WTC11 (cell line): Measurements from ENCODE around the gene SMIM24. TPM values are rescaled to one million over a fixed set of nuclear protein-coding genes. Genes with fewer than 3 reads are reported as not detected.

Experiments
- ATAC-seq: fragments of 200-7000 bp; cut with Tn5 transposase; 2 replicates; pipeline ENCODE4 v1.10.0; 2021; ENCODE audit warnings: mild to moderate bottlenecking, moderate library complexity
- CTCF ChIA-PET: fragments of 300-600 bp; sonication (Branson Sonifier 250); formaldehyde crosslinking; loops from one replicate; lab custom pipeline; 2021; ENCODE audit warnings: antibody characterized with exemption; lab: Charles Lee
- POLR2A ChIA-PET: fragments of 350-600 bp; sonication (Branson Sonifier 250); formaldehyde crosslinking; loops from one replicate; lab custom pipeline; 2021; ENCODE audit warnings: antibody characterized with exemption; lab: Charles Lee
- DNase-seq: peaks from one replicate; pipeline ENCODE4 v3.0.0; 2021; ENCODE audit warnings: low spot score
- H3K27ac Mint-ChIP-seq: 2 replicates; pipeline ENCODE4 v1.8.0; 2021; ENCODE audit warnings: mixed read lengths
- H3K27me3 Mint-ChIP-seq: 2 replicates; pipeline ENCODE4 v1.8.0; 2021; ENCODE audit warnings: low read depth, mild to moderate bottlenecking, moderate library complexity, mixed read lengths
- H3K36me3 Mint-ChIP-seq: 2 replicates; pipeline ENCODE4 v1.8.0; 2021; ENCODE audit warnings: mixed read lengths
- H3K4me1 Mint-ChIP-seq: 2 replicates; pipeline ENCODE4 v1.8.0; 2022; ENCODE audit warnings: mixed read lengths
- H3K4me3 Mint-ChIP-seq: 2 replicates; pipeline ENCODE4 v1.8.0; 2021; ENCODE audit warnings: mild to moderate bottlenecking, moderate library complexity, mixed read lengths
- H3K9me3 Mint-ChIP-seq: 2 replicates; pipeline ENCODE4 v1.8.0; 2021; ENCODE audit warnings: mixed read lengths
- CREB1 ChIP-seq: sonication (generic); formaldehyde crosslinking; IDR thresholded peaks from 2 replicates; pipeline ENCODE4 v1.8.0; 2023; ENCODE audit warnings: mild to moderate bottlenecking, missing genetic modification reagents
- FOXJ3 ChIP-seq: sonication (generic); formaldehyde crosslinking; IDR thresholded peaks from 2 replicates; pipeline ENCODE4 v1.9.0; 2021; ENCODE audit warnings: missing genetic modification reagents, mild to moderate bottlenecking, borderline replicate concordance
- JAZF1 ChIP-seq: fragments of 250-450 bp; sonication (Bioruptor Pico); IDR thresholded peaks from 2 replicates; pipeline ENCODE4 v1.9.0; 2021; ENCODE audit warnings: moderate library complexity, mild to moderate bottlenecking, inconsistent platforms
- NFATC4 ChIP-seq: fragments of 250-450 bp; sonication (Bioruptor Pico); IDR thresholded peaks from 2 replicates; pipeline ENCODE4 v1.9.0; 2021; ENCODE audit warnings: mild to moderate bottlenecking
- NR3C1 ChIP-seq: sonication (generic); formaldehyde crosslinking; conservative IDR thresholded peaks from 2 replicates; pipeline ENCODE4 v1.8.1; 2023; ENCODE audit warnings: low read depth, mild to moderate bottlenecking, missing genetic modification reagents
- PRRX2 ChIP-seq: fragments of 250-450 bp; sonication (Bioruptor Pico); IDR thresholded peaks from 2 replicates; pipeline ENCODE4 v1.8.0; 2021; ENCODE audit warnings: mild to moderate bottlenecking
- SOX15 ChIP-seq: fragments of 250-450 bp; sonication (Bioruptor Pico); IDR thresholded peaks from 2 replicates; pipeline ENCODE4 v1.9.0; 2021; ENCODE audit warnings: mild to moderate bottlenecking
- TCF7 ChIP-seq: sonication (generic); formaldehyde crosslinking; IDR thresholded peaks from 2 replicates; pipeline ENCODE4 v1.8.0; 2022; ENCODE audit warnings: mild to moderate bottlenecking, low read depth, missing genetic modification reagents, moderate library complexity
- ZNF232 ChIP-seq: sonication (generic); formaldehyde crosslinking; IDR thresholded peaks from 2 replicates; pipeline ENCODE4 v1.8.0; 2022; ENCODE audit warnings: mild to moderate bottlenecking, missing genetic modification reagents
- total RNA-seq: library from RNA; stranded (reverse); gene quantifications from 3 replicates; pipeline ENCODE4 v1.2.3, GENCODE V29; 2021
- TF ChIP-seq, protein P1 (sequence below): sonication (generic); formaldehyde crosslinking; IDR thresholded peaks from 2 replicates; pipeline ENCODE4 v1.8.1; 2022; ENCODE audit warnings: missing genetic modification reagents, borderline replicate concordance
- TF ChIP-seq, protein P2 (sequence below): sonication (generic); formaldehyde crosslinking; IDR thresholded peaks from 2 replicates; pipeline ENCODE4 v1.8.1; 2023; ENCODE audit warnings: mild to moderate bottlenecking, missing genetic modification reagents
- TF ChIP-seq, protein P3 (sequence below): sonication (generic); formaldehyde crosslinking; conservative IDR thresholded peaks from 2 replicates; pipeline ENCODE4 v1.8.1; 2022; ENCODE audit warnings: mild to moderate bottlenecking, missing genetic modification reagents
- TF ChIP-seq, protein P4 (sequence below): fragments of 250-450 bp; sonication (Bioruptor Pico); IDR thresholded peaks from 2 replicates; pipeline ENCODE4 v1.8.0; 2021; ENCODE audit warnings: mild to moderate bottlenecking
- TF ChIP-seq, protein P5 (sequence below): sonication (generic); formaldehyde crosslinking; IDR thresholded peaks from 2 replicates; pipeline ENCODE4 v1.8.1; 2023; ENCODE audit warnings: mild to moderate bottlenecking, missing genetic modification reagents, moderate library complexity
- TF ChIP-seq, protein P6 (sequence below): sonication (generic); formaldehyde crosslinking; IDR thresholded peaks from 2 replicates; pipeline ENCODE4 v1.8.1; 2022; ENCODE audit warnings: low read depth, mild to moderate bottlenecking, moderate library complexity, missing genetic modification reagents, borderline replicate concordance

Gene SMIM24
- total RNA-seq, 1 experiment from 2014 or later = 2.8 TPM

DNA sequence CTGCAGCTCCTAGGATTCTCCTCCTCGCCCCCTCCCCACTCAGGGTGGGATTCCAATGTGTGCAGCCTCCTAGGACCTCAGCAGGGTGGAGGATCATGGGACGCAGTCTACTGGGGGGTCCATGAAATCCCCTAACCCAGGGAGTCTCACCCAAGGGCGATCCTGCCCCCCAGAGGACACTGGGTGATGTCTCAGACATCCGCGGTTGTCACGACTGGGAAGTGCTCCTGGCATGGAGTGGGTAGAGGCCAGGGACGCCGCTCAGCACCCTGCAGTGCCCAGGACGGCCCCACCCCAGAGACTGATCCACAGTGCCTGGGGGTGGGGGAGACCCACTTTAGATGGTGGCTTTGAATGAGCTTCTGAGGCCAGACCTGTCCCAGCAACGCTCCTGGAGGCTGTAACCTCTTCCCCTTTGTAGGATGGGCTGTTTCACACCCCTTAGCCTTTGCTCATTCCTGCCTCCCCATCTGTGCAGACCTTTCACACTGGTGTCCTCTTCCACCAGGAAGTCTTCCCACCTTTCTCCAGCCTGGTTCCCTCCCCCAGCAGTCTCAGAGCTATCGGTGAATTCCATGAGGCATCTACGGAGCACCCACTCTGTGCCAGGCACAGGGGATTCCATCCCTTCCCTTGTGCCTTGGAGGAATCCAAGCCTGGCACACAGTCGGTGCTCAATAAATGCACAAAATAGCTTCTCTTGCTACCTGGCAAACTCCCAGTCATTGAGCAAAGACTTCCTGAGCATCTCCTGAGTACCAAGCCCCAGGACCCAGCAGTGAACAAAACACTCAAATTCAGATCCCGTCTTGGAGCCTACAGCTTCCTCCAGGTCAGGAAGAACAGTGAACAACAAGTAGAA lies 10.5 kb downstream of the SMIM24 start:
- CTCF ChIA-PET = interaction anchor here (0.6 to 2.1 kb wide), 11 partner anchors 9 to 477 kb away, joined by 3 to 9 read pairs (median 4); no protein-coding TSS in a partner anchor
- peaks cover 3% of the 10 kb centered on the region; the same call in 1 of the 2 replicates for H3K4me1 Mint-ChIP-seq
- DNase-seq (no peak), ATAC-seq (no peak)
- no peak overlapping the region for H3K27ac Mint-ChIP-seq
- H3K27me3 Mint-ChIP-seq = peaks cover 57% of the 10 kb centered on the region
- POLR2A ChIA-PET = interaction anchor here (0.6 kb wide), 1 partner anchor 31 kb away, joined by 7 read pairs; no protein-coding TSS in a partner anchor
- H3K4me3 Mint-ChIP-seq = no peak overlapping the region
- TF ChIP-seq, protein P1, sequence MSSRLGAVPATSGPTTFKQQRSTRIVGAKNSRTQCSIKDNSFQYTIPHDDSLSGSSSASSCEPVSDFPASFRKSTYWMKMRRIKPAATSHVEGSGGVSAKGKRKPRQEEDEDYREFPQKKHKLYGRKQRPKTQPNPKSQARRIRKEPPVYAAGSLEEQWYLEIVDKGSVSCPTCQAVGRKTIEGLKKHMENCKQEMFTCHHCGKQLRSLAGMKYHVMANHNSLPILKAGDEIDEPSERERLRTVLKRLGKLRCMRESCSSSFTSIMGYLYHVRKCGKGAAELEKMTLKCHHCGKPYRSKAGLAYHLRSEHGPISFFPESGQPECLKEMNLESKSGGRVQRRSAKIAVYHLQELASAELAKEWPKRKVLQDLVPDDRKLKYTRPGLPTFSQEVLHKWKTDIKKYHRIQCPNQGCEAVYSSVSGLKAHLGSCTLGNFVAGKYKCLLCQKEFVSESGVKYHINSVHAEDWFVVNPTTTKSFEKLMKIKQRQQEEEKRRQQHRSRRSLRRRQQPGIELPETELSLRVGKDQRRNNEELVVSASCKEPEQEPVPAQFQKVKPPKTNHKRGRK (CRISPR knock-in tag) = no peak
- no peak for TF ChIP-seq PRRX2
- TF ChIP-seq JAZF1 (CRISPR knock-in tag) = no peak
- TF ChIP-seq, protein P2, sequence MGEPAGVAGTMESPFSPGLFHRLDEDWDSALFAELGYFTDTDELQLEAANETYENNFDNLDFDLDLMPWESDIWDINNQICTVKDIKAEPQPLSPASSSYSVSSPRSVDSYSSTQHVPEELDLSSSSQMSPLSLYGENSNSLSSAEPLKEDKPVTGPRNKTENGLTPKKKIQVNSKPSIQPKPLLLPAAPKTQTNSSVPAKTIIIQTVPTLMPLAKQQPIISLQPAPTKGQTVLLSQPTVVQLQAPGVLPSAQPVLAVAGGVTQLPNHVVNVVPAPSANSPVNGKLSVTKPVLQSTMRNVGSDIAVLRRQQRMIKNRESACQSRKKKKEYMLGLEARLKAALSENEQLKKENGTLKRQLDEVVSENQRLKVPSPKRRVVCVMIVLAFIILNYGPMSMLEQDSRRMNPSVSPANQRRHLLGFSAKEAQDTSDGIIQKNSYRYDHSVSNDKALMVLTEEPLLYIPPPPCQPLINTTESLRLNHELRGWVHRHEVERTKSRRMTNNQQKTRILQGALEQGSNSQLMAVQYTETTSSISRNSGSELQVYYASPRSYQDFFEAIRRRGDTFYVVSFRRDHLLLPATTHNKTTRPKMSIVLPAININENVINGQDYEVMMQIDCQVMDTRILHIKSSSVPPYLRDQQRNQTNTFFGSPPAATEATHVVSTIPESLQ (CRISPR knock-in tag) = no peak
- TF ChIP-seq, protein P3, sequence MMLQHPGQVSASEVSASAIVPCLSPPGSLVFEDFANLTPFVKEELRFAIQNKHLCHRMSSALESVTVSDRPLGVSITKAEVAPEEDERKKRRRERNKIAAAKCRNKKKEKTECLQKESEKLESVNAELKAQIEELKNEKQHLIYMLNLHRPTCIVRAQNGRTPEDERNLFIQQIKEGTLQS (CRISPR knock-in tag) = no peak
- TF ChIP-seq ZNF232 (CRISPR knock-in tag) = no peak
- peaks cover 8% of the 10 kb centered on the region for H3K9me3 Mint-ChIP-seq
- peaks cover 5% of the 10 kb centered on the region for H3K36me3 Mint-ChIP-seq

DNA sequence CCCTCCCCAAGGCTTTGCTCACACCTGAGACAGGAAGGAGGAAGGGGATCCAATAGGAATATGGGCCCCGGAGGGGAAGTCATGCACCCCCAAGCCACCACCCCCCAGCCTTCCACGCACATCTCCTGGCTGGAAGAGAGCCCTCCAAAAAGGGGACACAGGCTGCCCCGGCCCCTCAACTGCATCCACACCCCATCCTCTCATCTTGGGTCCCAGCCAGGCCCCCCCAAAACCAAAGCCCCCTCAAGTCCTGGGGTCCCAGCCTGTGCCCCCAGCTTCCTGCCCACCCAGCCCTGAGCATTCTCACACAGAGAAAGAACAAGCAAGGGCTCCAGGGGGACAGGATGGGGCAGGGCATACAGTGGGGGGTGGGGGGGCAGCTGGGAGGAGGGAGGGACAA lies 12.1 kb downstream of the SMIM24 start:
- TF ChIP-seq SOX15 (CRISPR knock-in tag) = no peak
- TF ChIP-seq, protein P4, sequence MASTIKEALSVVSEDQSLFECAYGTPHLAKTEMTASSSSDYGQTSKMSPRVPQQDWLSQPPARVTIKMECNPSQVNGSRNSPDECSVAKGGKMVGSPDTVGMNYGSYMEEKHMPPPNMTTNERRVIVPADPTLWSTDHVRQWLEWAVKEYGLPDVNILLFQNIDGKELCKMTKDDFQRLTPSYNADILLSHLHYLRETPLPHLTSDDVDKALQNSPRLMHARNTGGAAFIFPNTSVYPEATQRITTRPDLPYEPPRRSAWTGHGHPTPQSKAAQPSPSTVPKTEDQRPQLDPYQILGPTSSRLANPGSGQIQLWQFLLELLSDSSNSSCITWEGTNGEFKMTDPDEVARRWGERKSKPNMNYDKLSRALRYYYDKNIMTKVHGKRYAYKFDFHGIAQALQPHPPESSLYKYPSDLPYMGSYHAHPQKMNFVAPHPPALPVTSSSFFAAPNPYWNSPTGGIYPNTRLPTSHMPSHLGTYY (CRISPR knock-in tag) = no peak
- TF ChIP-seq NR3C1 = no peak
- TF ChIP-seq TCF7 (CRISPR knock-in tag) = no peak
- TF ChIP-seq NFATC4 (CRISPR knock-in tag) = no peak
- TF ChIP-seq, protein P5, sequence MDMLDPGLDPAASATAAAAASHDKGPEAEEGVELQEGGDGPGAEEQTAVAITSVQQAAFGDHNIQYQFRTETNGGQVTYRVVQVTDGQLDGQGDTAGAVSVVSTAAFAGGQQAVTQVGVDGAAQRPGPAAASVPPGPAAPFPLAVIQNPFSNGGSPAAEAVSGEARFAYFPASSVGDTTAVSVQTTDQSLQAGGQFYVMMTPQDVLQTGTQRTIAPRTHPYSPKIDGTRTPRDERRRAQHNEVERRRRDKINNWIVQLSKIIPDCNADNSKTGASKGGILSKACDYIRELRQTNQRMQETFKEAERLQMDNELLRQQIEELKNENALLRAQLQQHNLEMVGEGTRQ (CRISPR knock-in tag) = no peak
- TF ChIP-seq CREB1 (CRISPR knock-in tag) = no peak
- TF ChIP-seq FOXJ3 (CRISPR knock-in tag) = no peak
- TF ChIP-seq, protein P6, sequence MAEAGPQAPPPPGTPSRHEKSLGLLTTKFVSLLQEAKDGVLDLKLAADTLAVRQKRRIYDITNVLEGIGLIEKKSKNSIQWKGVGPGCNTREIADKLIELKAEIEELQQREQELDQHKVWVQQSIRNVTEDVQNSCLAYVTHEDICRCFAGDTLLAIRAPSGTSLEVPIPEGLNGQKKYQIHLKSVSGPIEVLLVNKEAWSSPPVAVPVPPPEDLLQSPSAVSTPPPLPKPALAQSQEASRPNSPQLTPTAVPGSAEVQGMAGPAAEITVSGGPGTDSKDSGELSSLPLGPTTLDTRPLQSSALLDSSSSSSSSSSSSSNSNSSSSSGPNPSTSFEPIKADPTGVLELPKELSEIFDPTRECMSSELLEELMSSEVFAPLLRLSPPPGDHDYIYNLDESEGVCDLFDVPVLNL = no peak
- Mint-ChIP-seq H3K4me3 (no peak overlapping the region), H3K4me1 (peaks cover 3% of the 10 kb centered on the region; the same call in 1 of the 2 replicates), H3K27ac (no peak overlapping the region), H3K27me3 (peaks cover 64% of the 10 kb centered on the region), H3K36me3 (peaks cover 5% of the 10 kb centered on the region), H3K9me3 (peaks cover 8% of the 10 kb centered on the region)
- POLR2A ChIA-PET = interaction anchor here (0.7 kb wide), 1 partner anchor 11 kb away, joined by 4 read pairs; no protein-coding TSS in a partner anchor
- CTCF ChIA-PET = no interaction called here
- ATAC-seq = no peak
- DNase-seq = no peak
